GM10266 (cell line): ENCODE results near the gene DTD1.

ENCODE experiments used
- DNase-seq: peaks from one replicate; pipeline ENCODE4 v3.0.0; 2012; ENCODE audit errors: extremely low spot score
- CTCF ChIP-seq: IDR thresholded peaks from 2 replicates; pipeline ENCODE4 v1.5.1; 2012; ENCODE audit warnings: mild to moderate bottlenecking, low read depth; ENCODE audit not compliant: control insufficient read depth, insufficient read depth; ENCODE audit errors: missing control alignments

Gene DTD1

GRCh38 chr20:18639501-18639979 is 51.7 kb downstream of the DTD1 start:
- DNase-seq = no peak
- TF ChIP-seq CTCF = no peak

GRCh38 chr20:18645196-18645745 is 57.4 kb downstream of the DTD1 start:
- TF ChIP-seq CTCF = no peak
- DNase-seq = no peak

DNA sequence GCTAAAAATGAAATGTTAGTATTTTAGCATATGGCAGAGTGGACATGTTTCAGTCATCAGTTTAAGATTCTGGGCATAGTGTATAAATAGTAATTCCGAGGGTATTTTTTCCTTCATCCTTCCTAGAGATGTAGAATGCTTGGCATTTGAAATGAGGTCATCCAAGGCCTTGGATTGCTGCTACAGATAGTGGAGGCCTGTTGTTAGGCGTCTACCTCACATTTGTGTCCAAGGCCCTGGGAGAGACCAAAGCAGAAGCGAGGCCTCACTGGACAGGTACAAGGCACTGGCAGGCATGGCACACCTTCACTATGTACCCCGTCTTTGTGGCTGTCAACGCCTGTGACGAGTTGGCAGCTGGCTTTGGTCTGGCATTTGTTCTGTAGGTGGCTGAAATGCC is 58.0 kb downstream of the DTD1 start:
- no peak for DNase-seq
- no peak for TF ChIP-seq CTCF

DNA sequence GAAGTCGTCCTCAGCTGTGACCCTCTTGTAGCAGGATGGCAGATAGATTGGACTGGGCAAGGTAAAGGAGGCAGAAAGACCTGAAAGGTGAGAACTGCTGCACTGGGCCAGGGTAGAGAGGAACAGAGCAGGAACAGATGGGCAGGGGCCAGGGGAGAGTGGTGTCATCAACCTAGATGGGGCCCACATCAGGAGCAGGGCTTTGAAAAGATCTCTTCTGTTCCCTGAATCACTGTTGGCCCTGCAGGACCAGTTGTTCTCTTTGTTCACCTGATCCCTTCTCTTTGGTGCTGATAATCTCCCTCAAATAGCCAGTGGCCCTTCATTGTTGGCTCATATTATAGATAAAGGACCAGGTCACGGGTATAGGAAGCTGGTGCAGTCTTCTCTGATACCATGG is 59.9 kb downstream of the DTD1 start:
- TF ChIP-seq CTCF = no peak
- DNase-seq = no peak

- no peak for DNase-seq
- no peak for TF ChIP-seq CTCF
These were observed 62.4 kb downstream of the DTD1 start for GRCh38 chr20:18650224-18650623.

DNA sequence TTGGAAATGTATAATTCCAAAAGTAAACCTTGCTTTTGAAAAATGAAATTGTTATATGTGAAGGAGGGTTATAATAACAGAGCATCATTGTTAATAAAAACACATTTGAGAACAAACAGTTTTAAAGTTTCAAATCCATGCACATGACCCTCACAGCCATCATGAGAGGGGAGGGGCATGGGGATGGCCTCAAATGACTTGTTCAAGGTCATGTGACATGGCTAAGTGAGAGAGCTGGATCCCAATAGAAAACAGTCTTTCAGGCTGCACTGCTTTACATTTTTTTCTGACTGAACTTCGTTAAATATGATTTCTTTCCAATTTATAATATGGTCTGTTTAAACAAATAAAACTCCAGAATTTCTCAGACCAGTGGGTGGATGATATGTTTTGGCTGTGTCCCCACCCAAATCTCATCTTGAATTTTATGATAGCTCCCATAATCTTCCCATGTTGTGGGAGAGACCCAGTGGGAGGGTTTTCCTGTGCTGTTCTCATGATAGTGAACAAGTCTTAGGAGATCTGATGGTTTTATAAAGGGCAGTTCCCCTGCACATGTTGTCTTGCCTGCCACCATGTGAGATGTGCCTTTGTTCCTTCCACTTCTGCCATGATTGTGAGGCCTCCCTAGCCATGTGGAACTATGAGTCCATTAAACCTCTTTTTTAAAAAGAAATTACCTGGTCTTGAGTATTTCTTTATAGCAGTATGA is 66.0 kb downstream of the DTD1 start:
- no peak for DNase-seq
- no peak for TF ChIP-seq CTCF

DNA sequence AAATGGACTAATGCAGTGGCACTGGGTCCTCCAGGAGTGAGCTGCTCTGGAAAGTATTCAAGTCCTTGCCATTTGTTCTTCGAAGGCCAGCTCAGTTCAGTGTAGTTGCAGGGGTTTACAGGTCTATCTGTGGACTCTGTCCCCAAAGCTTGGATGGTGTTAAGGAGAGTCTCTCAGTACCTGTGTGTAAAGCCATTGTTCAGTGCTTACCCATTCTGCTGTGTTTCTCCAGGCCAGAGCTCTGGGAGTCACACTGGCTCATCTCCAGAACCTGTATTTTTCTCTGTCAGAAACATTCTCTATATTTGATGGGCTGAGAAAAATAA is 66.6 kb downstream of the DTD1 start:
- no peak for DNase-seq
- TF ChIP-seq CTCF = no peak
